DMS 273 treated with DMSO at 0.1 percent for 48 hours (cell line): ENCODE results near the gene OR10H1.
"Not testable (repeated sequence)": the region's sequence is repeated elsewhere in the genome, so short reads cannot be mapped to it uniquely, and the experiment has no call there.

Source experiments
- DNase-seq: peaks from one replicate; lab custom pipeline; 2025; lab: John Stamatoyannopoulos, UW

Gene OR10H1

DNA sequence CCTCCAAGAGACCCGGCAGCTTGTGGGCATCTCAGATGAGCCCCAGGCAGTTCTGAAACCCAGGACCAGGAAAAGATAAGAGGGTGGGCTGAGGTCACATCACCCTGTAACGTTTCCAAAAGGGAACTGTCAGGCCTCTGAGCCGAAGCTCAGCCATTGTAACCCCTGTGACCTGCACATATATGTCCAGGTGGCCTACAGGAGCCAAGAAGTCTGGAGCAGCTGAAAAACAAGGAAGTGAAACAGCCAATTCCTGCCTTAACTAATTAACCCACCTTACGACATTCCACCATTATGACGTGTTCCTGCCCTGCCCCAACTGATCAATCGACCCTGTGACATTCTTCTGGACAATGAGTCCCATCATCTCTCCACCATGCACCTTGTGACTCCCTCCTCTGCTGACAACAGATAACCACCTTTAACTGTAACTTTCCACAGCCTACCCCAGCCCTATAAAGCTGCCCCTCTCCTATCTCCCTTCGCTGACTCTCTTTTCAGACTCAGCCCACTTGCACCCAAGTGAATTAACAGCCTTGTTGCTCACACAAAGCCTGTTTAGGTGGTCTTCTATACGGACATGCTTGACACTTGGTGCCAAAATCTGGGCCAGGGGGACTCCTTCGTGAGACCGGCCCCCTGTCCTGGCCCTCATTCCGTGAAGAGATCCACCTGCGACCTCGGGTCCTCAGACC lies 13.3 kb upstream of the OR10H1 start:
- DNase-seq, result not testable (repeated sequence)

DNA sequence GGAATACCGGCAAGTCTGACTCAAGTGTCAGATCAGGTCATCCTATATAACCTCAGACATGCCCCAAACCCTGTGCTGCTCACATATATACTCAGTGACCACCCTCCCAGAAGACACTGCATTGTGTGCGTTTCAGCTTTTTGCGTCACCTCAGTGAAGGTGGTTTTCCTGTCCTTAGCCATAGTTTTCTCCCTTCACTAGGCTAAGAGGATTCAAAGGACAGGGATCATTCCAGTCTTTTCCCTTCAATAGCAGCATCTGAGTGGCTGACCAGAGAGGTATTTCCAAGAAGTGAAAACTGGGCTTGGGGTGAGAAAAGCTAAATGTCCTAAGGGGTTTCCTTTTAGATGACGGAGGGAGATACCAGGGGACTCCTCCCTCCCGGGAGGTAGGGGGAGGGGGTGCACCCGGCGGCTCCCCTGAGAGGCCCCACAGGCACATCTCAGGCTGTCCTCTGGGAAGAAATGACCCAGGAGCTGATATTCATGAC lies 12.7 kb upstream of the OR10H1 start:
- DNase-seq, result no peak

DNA sequence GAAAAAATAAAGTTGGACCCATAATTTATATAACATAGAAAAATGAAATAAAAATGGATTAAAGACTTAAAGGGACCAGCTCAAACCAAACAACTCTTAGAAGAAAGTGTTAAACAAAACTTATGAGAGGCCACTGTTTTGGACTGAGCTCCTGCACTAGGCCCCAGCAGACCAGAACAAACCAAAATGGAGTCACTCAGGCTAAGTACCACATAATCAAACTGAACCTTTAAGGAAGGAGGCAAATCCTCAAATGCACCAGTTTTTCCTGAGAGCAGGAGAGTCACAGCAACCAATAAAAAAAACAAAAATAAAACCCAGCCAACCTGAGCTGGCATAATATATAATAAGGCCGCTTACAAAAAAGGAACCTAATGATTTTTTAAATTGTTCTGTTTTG lies 10.3 kb upstream of the OR10H1 start:
- DNase-seq, result no peak

DNA sequence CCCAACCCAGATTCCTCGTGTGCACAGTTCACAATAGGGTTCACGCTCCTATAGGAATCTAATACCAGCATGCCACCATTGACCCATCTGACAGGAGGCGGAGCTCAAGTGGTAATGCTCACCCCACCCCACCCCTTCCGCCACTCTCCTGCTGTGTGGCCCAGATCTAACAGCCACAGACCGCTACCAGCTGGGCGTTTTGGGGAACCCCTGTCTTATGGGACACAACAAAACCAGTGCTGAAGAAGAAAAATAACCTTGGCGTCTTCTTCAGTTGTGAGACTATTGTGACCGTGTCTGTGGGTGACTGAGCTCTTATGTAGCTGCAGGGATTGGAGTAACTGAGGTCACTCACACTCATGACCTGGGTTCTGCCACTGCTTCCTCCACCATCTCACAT lies 5.2 kb upstream of the OR10H1 start:
- no peak for DNase-seq

DNA sequence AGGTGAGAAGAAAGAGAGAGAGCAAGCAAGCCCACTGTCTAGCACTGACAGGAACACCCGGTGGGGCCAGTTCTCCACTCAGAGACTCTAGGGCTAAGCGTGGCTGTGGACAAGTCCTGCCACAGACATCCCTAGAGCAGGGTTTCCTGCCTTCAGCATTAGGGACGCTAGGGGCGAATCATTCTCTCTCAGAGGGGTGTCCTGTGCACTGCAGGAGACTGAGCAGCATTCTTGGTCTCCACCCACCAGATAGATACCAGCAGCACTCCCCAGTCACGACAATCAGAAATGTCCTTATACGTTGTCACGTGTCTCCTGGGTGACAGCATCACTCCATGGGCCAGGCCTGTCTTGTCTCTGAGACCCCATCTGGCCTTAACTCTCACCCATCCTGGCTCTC lies 1.5 kb downstream of the OR10H1 start:
- DNase-seq, result no peak

DNA sequence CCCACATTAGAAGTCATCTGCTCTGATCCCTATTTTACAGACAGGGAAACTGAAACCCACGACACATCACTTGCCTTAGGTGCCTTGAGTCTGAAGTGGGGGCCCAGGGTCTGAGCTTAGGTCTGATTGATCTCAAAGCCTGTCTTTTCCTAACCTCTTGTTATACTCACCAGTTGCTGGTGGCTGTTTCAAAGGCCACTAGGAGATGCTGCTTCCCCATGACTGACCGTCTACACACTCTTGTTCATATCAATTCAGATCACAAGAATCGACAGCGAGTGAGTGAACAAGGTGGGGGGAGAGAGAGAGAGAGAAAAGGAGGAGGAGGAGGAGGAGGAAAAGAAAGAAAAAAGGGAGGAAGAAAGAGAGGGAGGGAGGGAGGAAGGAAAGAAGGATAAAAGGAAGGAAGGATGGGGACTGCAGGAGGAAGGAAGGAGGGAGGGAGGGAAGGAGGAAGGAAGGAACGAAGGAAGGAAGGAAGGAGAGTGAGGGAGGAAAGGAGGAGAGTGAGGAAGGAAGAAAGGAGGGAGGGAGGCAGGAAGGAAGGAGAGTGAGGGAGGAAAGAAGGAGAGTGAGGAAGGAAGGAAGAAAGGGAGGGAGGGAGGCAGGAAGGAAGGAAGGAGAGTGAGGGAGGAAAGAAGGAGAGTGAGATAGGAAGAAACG lies 3.3 kb downstream of the OR10H1 start:
- no peak for DNase-seq

DNA sequence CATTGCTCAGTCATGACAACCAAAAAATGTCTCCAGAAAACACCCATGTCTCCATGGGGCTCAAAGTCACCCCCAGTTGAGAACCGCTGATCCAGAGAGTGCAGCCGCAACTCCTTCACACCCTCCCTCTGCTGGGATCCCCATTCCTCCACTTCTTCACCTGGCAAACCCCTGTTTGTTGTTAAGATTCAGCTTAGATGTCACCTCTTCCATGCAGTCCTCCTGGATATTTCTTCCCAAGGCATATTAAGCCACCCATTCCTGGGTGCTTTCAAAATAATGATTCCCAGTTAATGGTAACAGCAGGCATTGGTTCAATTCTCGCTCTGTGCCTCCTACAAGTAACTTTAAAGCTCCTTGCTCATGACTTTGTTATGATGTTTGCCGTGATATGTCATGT lies 4.0 kb downstream of the OR10H1 start:
- DNase-seq, result no peak

DNA sequence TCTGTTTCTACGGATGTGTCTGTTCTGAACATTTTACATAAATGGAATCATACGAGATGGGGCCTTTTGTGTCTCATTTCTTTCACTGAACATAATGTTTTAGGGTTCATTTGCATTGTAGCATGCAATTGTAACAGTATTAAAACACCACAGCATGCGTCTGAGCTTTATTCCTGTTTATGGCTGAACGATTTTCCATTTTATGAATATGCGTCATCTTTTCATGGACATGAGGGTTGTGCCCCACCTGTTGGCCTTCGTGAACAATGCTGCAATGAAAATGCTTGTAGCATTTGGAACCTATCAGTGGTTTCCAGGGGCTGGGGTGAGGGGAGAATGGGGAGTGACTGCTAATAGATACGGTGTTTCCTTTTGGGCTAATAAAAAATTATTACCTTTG lies 5.1 kb downstream of the OR10H1 start:
- DNase-seq, result no peak

DNA sequence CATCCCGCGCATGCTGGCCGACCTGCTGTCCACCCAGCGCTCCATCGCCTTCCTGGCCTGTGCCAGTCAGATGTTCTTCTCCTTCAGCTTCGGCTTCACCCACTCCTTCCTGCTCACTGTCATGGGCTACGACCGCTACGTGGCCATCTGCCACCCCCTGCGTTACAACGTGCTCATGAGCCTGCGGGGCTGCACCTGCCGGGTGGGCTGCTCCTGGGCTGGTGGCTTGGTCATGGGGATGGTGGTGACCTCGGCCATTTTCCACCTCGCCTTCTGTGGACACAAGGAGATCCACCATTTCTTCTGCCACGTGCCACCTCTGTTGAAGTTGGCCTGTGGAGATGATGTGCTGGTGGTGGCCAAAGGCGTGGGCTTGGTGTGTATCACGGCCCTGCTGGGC lies 21.2 kb downstream of the OR10H1 start:
- not testable (repeated sequence) for DNase-seq

DNA sequence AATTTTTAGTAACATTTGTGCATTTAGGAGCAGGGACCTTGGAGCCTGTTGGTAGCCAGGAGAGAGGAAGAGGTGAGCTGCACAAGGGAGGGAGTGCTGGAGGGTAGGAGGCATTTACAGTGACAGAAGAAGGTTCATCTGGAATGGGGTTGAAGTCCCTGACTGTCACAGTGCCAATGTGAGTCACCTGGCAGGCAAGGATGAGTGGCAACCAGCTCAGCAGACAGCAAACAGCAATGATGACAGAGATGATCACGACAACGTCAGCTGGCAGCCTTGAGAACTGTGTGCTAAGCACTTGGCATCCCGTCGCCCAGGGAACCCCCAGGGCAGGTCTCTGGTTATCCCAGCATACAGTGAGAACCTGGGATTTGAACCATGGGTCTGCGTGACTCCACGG lies 25.4 kb downstream of the OR10H1 start:
- DNase-seq, result no peak

DNA sequence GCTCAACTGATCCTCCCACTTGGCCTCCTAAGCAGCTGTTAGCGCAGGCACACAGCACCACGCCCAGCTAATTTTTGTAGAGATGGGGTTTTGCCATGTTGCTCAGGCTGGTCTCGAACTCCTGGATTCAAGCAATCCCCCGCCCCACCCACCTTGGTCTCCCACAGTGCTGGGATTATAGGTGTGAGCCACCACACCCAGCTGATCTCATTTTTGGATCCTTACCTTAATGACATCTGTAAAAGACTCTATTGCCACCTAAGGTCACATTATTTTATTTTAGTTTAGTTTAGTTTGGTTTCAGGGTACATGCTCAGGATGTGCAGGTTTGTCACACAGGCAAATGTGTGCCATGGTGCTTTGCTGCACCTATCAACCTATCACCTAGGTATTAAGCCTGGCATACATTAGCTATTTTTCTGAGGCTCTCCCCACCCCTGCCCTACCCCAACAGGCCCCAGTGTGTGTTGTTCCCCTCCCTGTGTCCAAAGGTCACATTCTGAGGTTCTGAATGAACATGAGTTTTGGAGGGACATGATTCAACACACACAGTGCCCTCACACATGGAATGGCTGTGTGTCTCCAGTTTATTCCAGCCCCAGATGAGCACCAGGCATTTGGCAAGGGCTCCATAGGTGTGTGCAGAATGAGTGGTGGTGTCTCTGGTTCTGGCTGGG lies 26.7 kb downstream of the OR10H1 start:
- no peak for DNase-seq

DNA sequence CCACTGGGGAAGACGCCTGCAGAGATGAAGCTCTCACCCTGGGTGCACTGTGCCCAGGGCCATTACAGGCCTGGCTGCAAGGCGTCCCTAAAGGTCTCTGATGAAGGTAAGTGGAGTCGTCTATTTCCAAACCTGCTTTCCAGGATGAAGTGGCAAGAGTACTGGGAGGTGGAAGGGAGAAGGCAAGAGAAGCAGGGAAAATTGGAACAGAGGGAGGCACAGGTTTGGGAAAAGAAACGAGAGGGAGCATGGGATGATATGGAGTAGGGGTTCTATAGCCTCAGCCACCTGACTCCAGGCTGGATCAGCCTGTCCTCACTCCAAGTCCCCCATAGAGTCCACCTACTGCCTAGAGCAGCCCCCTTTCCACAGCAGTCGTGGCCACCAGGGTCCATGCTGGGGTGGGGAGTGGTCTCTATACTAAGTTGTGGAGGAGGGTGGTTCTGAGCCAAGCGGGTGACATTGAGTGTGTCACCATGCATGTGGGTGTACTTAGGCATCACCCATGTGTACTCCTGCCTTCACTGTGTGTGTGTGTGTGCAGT lies 27.8 kb downstream of the OR10H1 start, which contains the start of gene OR10H5:
Gene OR10H5 (plus strand): TSS at position 51 of the 545 bp plus-strand sequence. CDS start 6,388 bp downstream, outside the sequence.
- DNase-seq, result no peak

DNA sequence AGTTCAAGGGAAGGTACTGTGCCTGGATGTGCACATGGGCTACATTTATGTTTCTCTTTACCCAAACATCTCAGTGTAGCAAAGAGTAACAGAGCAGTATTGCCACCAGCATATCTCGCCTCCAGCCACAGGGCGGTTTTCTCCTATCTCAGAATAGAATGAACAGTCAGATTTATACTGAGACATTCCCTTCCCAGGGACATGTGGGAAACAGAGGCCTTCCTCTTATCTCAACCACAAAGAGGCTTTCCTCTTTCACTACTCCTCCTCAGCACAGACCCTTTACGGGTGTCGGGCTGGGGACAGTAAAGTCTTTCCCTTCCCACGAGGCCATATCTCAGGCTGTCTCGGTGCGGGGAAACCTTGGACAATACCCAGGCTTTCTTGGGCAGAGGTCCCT lies 32.6 kb downstream of the OR10H1 start:
- not testable (repeated sequence) for DNase-seq

DNA sequence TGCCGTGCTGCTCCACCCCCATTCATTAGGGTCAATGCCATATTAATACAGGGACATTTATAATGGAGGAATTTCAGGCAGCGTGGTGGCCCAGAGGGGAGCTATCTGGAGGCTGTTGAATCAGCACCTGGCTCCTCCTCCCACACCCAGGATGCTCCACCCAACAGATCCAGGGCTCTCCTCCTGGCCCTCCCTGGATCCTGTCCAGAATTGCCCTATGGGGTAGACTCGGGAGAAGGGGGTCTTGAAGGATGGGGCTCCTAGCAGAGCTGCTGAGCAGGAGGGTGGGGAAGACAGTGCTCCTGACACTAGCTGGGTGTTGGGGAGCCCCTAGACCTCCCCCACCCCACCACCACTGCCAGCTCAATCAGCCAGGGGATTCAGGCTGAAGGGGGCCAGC lies 33.3 kb downstream of the OR10H1 start:
- DNase-seq, result no peak

DNA sequence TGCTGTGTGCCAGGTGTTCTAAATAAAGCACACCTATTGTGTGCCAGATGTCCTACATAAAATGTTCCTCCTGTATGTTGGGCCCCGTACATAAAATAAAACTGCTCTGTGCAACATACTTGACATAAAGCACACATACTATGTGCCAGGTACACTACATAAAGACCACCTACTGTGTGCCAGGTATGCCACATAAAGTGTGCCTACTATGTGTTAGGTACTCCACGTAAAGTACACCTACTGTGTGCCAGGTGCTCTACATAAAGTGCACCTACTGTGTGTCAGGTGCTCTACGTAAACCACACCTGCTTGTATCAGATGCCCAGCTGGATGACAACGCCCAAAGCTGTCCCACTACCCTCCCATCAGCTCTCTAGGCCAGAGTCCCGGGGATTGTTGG lies 33.8 kb downstream of the OR10H1 start:
- no peak for DNase-seq

DNA sequence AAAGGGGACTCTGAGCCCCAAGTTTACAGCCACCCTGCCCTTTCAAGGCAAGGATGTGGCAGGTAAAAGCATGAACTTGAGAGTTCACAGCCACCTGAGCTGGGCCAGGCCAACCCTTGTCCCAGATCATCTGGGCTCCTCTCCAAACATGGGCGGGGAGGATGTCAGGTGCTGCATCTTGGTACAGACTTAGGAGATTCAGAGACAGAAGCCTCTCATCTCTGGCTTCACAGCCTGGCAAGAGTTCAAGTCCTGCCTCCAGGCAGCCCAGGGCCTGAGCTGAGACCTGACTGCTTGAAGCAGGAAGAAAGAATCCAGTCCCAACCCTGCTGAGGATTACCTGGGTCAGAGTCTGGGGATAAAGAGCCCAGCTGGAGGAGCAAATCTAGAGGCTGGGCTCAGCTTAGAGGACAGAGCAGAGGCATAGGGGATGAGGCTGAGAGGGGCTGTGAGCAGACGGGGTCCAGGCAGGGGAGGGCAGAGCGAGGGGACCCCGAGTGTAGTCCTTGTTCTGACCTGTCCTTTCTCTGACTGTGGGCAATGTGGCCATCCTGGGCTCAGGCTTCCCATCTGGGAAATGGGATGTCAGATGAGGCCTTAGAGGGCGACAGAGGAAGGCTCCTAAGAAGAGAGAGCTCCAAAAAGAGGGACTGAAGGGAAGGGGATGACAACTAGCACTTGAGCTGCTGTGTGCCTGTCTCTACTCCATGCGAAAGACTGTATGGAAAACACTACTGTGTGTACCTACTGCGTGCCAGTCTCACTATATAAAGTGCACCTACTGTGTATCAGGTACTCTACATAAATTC lies 34.6 kb downstream of the OR10H1 start:
- DNase-seq, result no peak

DNA sequence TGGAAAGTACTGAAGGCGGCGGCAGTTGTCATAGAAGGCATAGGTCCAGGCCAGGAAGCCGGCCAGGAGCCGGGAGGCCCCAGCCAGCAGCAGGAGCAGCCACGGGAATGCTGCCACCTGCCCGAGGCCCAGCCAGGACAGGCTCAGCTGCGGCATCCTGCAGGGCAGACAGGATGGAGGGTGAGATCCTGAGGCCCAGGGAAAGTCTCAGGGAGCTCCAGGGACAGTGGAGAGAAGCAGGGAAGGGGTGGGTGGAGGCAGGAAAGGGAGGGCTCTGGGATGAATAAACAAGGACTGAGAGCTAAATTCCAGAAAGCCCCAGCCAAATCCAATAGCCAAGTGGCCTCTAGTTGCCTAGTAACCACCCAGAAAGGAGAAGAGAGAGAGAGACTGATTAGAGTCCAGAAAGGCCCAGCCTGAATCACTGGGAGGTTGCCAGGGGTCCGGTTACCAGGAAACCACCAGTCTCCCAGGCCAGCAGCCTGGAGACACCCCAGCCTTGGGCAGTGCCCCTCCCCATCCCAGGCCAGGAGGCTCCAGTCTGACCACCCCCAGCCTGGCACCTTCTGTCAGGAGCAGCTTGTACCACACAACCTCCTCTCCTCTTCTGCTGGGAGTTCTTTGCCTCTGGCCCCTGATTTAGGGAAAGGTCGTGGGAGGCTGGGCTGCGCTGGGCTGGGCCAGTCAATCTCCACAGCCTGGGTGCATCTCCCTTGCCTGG lies 35.5 kb downstream of the OR10H1 start:
- DNase-seq, result peak; percentile 10

DNA sequence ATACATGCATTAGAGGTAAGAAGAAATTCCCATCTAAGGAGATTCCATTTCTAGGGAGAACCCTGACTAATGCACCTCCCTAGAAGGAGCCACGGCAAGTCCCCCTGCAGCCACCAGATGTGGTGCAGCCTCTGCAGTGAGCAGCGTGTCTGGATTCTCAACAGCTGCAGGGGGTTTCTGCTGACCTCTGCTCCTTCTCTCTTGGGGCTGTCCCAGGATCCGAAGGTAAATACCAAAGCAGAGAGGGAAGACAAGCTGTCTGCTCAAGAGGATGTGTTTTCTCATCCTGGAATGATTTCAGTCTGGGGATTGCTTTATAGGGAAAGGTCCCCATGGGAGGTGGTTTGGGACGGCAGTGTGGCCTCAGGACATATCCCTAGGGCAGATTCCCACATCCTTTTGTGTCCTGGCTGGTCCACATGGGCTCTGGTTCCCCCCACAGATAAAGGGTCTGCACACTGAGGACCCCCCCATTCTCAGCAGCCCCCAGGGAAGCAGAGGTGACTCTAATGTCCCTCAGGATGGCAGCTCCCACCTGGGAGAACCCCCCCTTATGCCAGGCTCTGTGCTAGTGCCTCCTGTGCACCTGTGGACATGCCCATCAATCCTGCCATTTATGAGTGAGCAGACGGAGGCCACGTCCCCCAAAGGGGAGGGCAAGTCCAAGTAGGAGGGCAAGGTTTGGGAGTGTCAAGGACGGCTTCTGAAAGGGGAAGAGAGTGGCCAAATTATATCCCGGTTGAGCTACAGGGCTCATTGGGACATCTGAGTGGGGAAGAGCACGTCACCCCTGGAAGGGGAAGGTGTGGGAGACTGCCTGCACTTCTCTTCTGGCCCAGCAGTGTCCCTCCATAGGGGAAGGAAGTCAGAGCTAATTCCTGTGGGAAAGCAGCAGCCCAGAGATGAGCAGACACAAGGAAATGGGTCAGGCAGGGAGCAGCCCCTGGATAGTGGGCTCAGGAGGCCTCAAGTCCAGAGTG lies 38.2 kb downstream of the OR10H1 start:
- no peak for DNase-seq

DNA sequence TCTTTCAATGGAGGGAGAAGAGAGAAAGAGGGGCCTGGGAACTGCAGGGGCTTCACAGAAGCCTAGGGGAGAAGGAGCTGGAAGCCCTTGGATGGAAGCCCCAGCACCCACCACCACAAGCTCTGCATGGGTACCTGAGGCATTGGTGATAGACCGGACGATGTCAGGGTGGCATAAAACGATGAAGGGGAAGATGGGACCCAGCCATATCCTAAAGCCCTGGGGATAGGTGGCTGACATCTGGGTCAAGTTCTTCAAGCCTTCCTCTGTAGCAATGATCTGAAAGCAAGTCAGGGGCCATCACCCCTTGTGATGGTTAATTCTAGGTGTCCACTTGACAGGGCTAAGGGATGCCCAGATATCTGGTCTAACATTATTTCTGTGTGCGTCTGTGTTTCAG lies 39.2 kb downstream of the OR10H1 start:
- DNase-seq, result no peak

DNA sequence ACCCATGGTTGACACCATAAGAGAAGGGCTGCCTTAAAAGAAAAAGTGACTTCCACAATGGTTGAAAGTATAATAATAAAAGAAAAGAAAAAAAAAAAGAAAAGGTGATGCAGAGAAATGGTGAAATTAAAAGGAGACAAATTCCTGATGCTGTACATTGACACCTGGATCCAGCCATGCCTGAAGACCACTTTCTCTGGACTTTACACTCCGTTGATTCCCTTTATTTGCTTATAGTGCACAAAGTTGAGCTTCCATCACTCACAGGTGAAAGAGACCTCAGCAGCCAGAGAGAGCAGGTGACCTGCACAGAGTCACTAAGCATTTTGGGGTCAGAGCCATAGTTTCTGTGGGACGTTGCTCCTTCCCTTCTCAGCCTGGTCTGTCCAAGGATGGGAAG lies 40.2 kb downstream of the OR10H1 start:
- DNase-seq, result no peak
